ENCODE results near the gene ADI1.

GRCh38 chr2:3465328-3465727 is 54.0 kb downstream of the ADI1 start:
- TF ChIP-seq CTCF (conservative IDR thresholded peaks at IDR 0.05; ENCODE audit: low read length) = no peak
- no peak for TF ChIP-seq EZH2phosphoT487 (IDR thresholded peaks at IDR 0.05; ENCODE audit: borderline replicate concordance, low read depth, low read length)
